NCI-H187 (cell line): Measurements from ENCODE around the gene FSTL1.

Experiments used
- DNase-seq, 2 experiments: peaks; one replicate each; lab custom pipeline; 2025; lab: John Stamatoyannopoulos, UW

The FSTL1 gene

GRCh38 chr3:120468635-120469295, 18.0 kb upstream of the FSTL1 start:
- no peak for DNase-seq

- DNase-seq: no peak
Observed at GRCh38 chr3:120462409-120462959, 11.7 kb upstream of the FSTL1 start.

GRCh38 chr3:120461416-120461815, 10.6 kb upstream of the FSTL1 start:
- DNase-seq: no peak

GRCh38 chr3:120460862-120461261, 10.1 kb upstream of the FSTL1 start:
- DNase-seq: no peak

- DNase-seq: no peak
Observed at GRCh38 chr3:120460181-120460790, 9.5 kb upstream of the FSTL1 start.

GRCh38 chr3:120459196-120459595, 8.4 kb upstream of the FSTL1 start:
- DNase-seq: no peak

GRCh38 chr3:120457827-120458226, 7.0 kb upstream of the FSTL1 start:
- no peak for DNase-seq

- no peak for DNase-seq
Observed at GRCh38 chr3:120454076-120454689, 3.4 kb upstream of the FSTL1 start.

GRCh38 chr3:120452816-120453215, 2.0 kb upstream of the FSTL1 start:
- DNase-seq: no peak

- DNase-seq: no peak
Observed at GRCh38 chr3:120451806-120452205, 1.0 kb upstream of the FSTL1 start.

- no peak for DNase-seq
Observed at GRCh38 chr3:120451272-120451761, 525 bp upstream of the FSTL1 start.

GRCh38 chr3:120449701-120450599, 842 bp downstream of the FSTL1 start:
- no peak for DNase-seq

GRCh38 chr3:120449251-120449650, 1.5 kb downstream of the FSTL1 start:
- no peak for DNase-seq

- DNase-seq: no peak
Observed at GRCh38 chr3:120448756-120449155, 2.0 kb downstream of the FSTL1 start.

- no peak for DNase-seq
Observed at GRCh38 chr3:120446891-120447668, 3.7 kb downstream of the FSTL1 start.

- no peak for DNase-seq
Observed at GRCh38 chr3:120445654-120446053, 5.1 kb downstream of the FSTL1 start.

- no peak for DNase-seq
Observed at GRCh38 chr3:120443626-120444123, 7.1 kb downstream of the FSTL1 start.

- DNase-seq: no peak
Observed at GRCh38 chr3:120442975-120443517, 7.7 kb downstream of the FSTL1 start.

GRCh38 chr3:120441776-120442175, 9.0 kb downstream of the FSTL1 start:
- no peak for DNase-seq

- DNase-seq: no peak
Observed at GRCh38 chr3:120440762-120441161, 10.0 kb downstream of the FSTL1 start.
